Caco-2 (cell line): ENCODE data around the gene EBF3. TPM values are rescaled to one million over a fixed set of nuclear protein-coding genes. Genes with fewer than 3 reads are reported as not detected.

Source experiments
- BruUV-seq: library from RNA; stranded (reverse); fragments of 400-500 nt; replicated peaks from 2 replicates; lab custom pipeline; 2021; lab: Mats Ljungman, UMichigan
- CTCF ChIA-PET: fragments of 300-600 bp; sonication (Branson Sonifier 250); formaldehyde crosslinking; loops from one replicate; lab custom pipeline; 2022; ENCODE audit warnings: antibody characterized with exemption; lab: Charles Lee
- POLR2A ChIA-PET: fragments of 300-600 bp; sonication (Branson Sonifier 250); formaldehyde crosslinking; loops from one replicate; lab custom pipeline; 2022; ENCODE audit warnings: antibody characterized with exemption; lab: Charles Lee
- DNase-seq, 2 experiments: peaks; one replicate each; pipeline versions ENCODE4 v3.0.0 to v3.0.0-alpha.2; 2020 to 2022
- H3K27me3 ChIP-seq: replicated peaks from 2 replicates; pipeline ENCODE4 v1.6.0; 2011; ENCODE audit warnings: low read length; ENCODE audit not compliant: control insufficient read depth, insufficient read depth
- H3K36me3 ChIP-seq: 2 replicates; pipeline ENCODE4 v1.5.1; 2011; ENCODE audit warnings: low read length; ENCODE audit not compliant: control insufficient read depth, insufficient read depth
- H3K4me1 ChIP-seq: fragments of 250-450 bp; sonication (Bioruptor Pico); 2 replicates; pipeline ENCODE4 v1.5.1; 2020; ENCODE audit warnings: mild to moderate bottlenecking
- H3K4me3 ChIP-seq: 2 replicates; pipeline ENCODE4 v1.5.1; 2011; ENCODE audit warnings: low read depth, mild to moderate bottlenecking, control low read depth, low read length
- H3K9me3 ChIP-seq: fragments of 250-450 bp; sonication (Bioruptor Pico); 2 replicates; pipeline ENCODE4 v1.5.1; 2020; ENCODE audit warnings: mild to moderate bottlenecking, moderate library complexity
- H3K27ac Mint-ChIP-seq: one replicate; pipeline ENCODE4 v1.8.0; 2022; ENCODE audit warnings: mixed read lengths; ENCODE audit not compliant: unreplicated experiment
- H3K27me3 Mint-ChIP-seq: one replicate; pipeline ENCODE4 v1.8.0; 2022; ENCODE audit warnings: mixed read lengths; ENCODE audit not compliant: insufficient read depth, unreplicated experiment
- H3K36me3 Mint-ChIP-seq: one replicate; pipeline ENCODE4 v1.8.0; 2022; ENCODE audit warnings: mild to moderate bottlenecking, mixed read lengths; ENCODE audit not compliant: insufficient read depth, unreplicated experiment
- H3K4me1 Mint-ChIP-seq: one replicate; pipeline ENCODE4 v1.8.0; 2022; ENCODE audit warnings: low read depth, mixed read lengths; ENCODE audit not compliant: unreplicated experiment
- H3K4me3 Mint-ChIP-seq: one replicate; pipeline ENCODE4 v1.8.0; 2022; ENCODE audit warnings: mild to moderate bottlenecking, moderate library complexity, mixed read lengths; ENCODE audit not compliant: unreplicated experiment
- H3K9me3 Mint-ChIP-seq: one replicate; pipeline ENCODE4 v1.8.0; 2022; ENCODE audit warnings: mixed read lengths; ENCODE audit not compliant: unreplicated experiment
- CTCF ChIP-seq, 2 experiments: fragments of 200-600 bp in 1 of 2; IDR thresholded peaks; 1 replicate in 1 of 2; 2 replicates in 1 of 2; pipeline versions ENCODE4 v1.5.1 to v1.8.0; 2011 to 2022; ENCODE audit warnings: antibody characterized with exemption in 1 of 2, control low read depth in 1 of 2, inconsistent platforms in 1 of 2, low read depth in 1 of 2, low read length in 1 of 2, mild to moderate bottlenecking in 1 of 2, moderate library complexity in 1 of 2; ENCODE audit not compliant: insufficient read depth in 1 of 2, severe bottlenecking in 1 of 2, unreplicated experiment in 1 of 2
- intact Hi-C: fragments of 100-400 bp; cut with micrococcal nuclease; formaldehyde crosslinking; loops from one replicate; pipeline ENCODE4 v1.10.0; 2022; ENCODE audit not compliant: unreplicated experiment
- total RNA-seq: library from RNA; stranded (reverse); gene quantifications from 2 replicates; pipeline ENCODE4 v1.2.3, GENCODE V29; 2022

Gene EBF3
- total RNA-seq, 1 experiment from 2014 or later: 0.79 TPM

GRCh38 chr10:129832573-129833467, 131.3 kb downstream of the EBF3 start:
- Histone ChIP-seq H3K4me3 (no peak overlapping the region), H3K36me3 (no peaks in the 10 kb centered on the region), H3K9me3 (no peaks in the 10 kb centered on the region), H3K27me3 (peaks cover 2% of the 10 kb centered on the region; the same call in 1 of the 2 replicates), H3K4me1 (no peaks in the 10 kb centered on the region)
- TF ChIP-seq CTCF (IDR thresholded peaks at IDR 0.05; ENCODE audit: insufficient read depth in 1 of 2, low read depth in 1 of 2, low read length in 1 of 2, severe bottlenecking in 1 of 2, unreplicated experiment in 1 of 2): no peak
- intact Hi-C loops: no loop called here
- Mint-ChIP-seq H3K4me3 (no peak overlapping the region), H3K27ac (no peak overlapping the region), H3K9me3 (no peaks in the 10 kb centered on the region), H3K4me1 (no peaks in the 10 kb centered on the region), H3K36me3 (no peaks in the 10 kb centered on the region), H3K27me3 (peaks cover 11% of the 10 kb centered on the region)
- ChIA-PET POLR2A (no interaction called here), CTCF (interaction anchor here (0.6 kb wide), 1 partner anchor 896 kb away, joined by 3 read pairs; no protein-coding TSS in a partner anchor)
- no TSS peak for BruUV-seq
- DNase-seq: no peak

GRCh38 chr10:129831150-129831549, 132.9 kb downstream of the EBF3 start:
- H3K4me3 ChIP-seq: no peak overlapping the region
- Mint-ChIP-seq H3K27me3 (peaks cover 13% of the 10 kb centered on the region), H3K4me3 (no peak overlapping the region), H3K9me3 (no peaks in the 10 kb centered on the region), H3K36me3 (no peaks in the 10 kb centered on the region), H3K4me1 (no peaks in the 10 kb centered on the region), H3K27ac (no peak overlapping the region)
- peaks cover 2% of the 10 kb centered on the region; the same call in 1 of the 2 replicates for H3K27me3 ChIP-seq
- intact Hi-C loops: no loop called here
- H3K4me1 ChIP-seq: no peaks in the 10 kb centered on the region
- no peaks in the 10 kb centered on the region for H3K36me3 ChIP-seq
- no TSS peak for BruUV-seq
- H3K9me3 ChIP-seq: no peaks in the 10 kb centered on the region
- no peak for TF ChIP-seq CTCF (IDR thresholded peaks at IDR 0.05; ENCODE audit: insufficient read depth in 1 of 2, low read depth in 1 of 2, low read length in 1 of 2, severe bottlenecking in 1 of 2, unreplicated experiment in 1 of 2)
- no peak for DNase-seq
- ChIA-PET CTCF (no interaction called here), POLR2A (no interaction called here)

- intact Hi-C loops: no loop called here
- Histone ChIP-seq H3K36me3 (no peaks in the 10 kb centered on the region), H3K9me3 (no peaks in the 10 kb centered on the region), H3K27me3 (no peaks in the 10 kb centered on the region; the same call in 1 of the 2 replicates), H3K4me1 (no peaks in the 10 kb centered on the region), H3K4me3 (no peak overlapping the region)
- no peaks in the 10 kb centered on the region for H3K36me3 Mint-ChIP-seq
- ChIA-PET CTCF (no interaction called here), POLR2A (no interaction called here)
- no peak overlapping the region for H3K4me3 Mint-ChIP-seq
- H3K4me1 Mint-ChIP-seq: no peaks in the 10 kb centered on the region
- no peak for TF ChIP-seq CTCF (IDR thresholded peaks at IDR 0.05; ENCODE audit: insufficient read depth in 1 of 2, low read depth in 1 of 2, low read length in 1 of 2, severe bottlenecking in 1 of 2, unreplicated experiment in 1 of 2)
- DNase-seq: no peak
- no peaks in the 10 kb centered on the region for H3K9me3 Mint-ChIP-seq
- no TSS peak for BruUV-seq
- H3K27me3 Mint-ChIP-seq: peaks cover 20% of the 10 kb centered on the region
- no peak overlapping the region for H3K27ac Mint-ChIP-seq
These were observed 138.2 kb downstream of the EBF3 start for GRCh38 chr10:129825826-129826225.
